ENCODE data around the gene GNG7. TPM values are rescaled to one million over a fixed set of nuclear protein-coding genes. Genes with fewer than 3 reads are reported as not detected.
A peak's percentile ranks its signal among the peaks of the same experiment; 100 is the strongest.

Gene GNG7
- total RNA-seq, 1 experiment from 2014 or later, result 7.7 TPM

DNA sequence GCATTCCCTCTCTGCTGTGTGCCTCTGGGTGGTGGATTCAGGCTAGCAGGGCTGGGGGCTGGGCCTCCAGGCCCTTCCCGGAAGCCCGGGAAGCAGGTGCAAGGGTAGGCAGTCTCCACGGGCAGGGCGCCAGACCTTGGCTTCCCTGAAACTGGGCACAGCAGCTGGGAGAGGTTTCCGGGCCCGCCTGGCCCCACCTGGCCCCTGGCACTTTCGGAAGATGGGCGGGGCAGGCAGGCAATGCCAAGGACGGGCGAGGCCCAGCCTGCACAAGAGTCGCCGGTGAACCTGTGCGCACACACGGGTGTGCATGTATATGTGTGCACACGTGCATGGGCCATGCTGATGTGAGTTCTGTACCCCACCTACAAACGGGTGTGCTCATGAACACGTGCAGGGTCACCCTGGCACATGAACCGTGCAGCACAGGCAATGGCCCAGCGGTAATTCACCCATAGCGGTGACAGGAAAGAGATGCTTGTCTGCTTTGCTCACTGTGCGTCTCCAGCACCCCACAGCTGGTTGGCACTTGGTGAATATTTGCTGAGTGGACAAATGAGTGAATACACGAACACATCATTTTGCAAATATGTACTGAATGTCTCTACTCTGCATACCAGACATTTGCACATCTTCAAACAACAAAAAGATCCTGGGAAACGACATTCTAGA lies 211.2 kb downstream of the GNG7 start:
- no peak overlapping the region for H2BK5ac ChIP-seq (ENCODE audit: insufficient read length, low read length)
- no peak overlapping the region for H3K27ac ChIP-seq (ENCODE audit: insufficient read length, low read depth, low read length)
- H3K4ac ChIP-seq (ENCODE audit: low read depth, low read length), result no peak overlapping the region
- no CpG with 5 or more reads among the region's 23 CpGs for WGBS (ENCODE audit: extremely low coverage, insufficient read length, low lambda C conversion rate)
- H2BK12ac ChIP-seq (ENCODE audit: insufficient read length, low read depth, low read length), result no peak overlapping the region
- no peaks in the 10 kb centered on the region; the same call in 1 of the 2 replicates for H3K4me1 ChIP-seq (ENCODE audit: insufficient read depth, low read length)
- H2AK5ac ChIP-seq (ENCODE audit: insufficient read length, low read length), result no peak overlapping the region
- no peak for DNase-seq
- no peak overlapping the region for H2BK120ac ChIP-seq (ENCODE audit: low read depth, low read length, poor library complexity, severe bottlenecking)
- H3K23me2 ChIP-seq (ENCODE audit: insufficient read length, low read depth, low read length, poor library complexity, severe bottlenecking), result no peaks in the 10 kb centered on the region
- H2BK20ac ChIP-seq (ENCODE audit: low read depth, low read length, poor library complexity, severe bottlenecking), result no peak overlapping the region
- Mint-ChIP-seq H3K27me3 (ENCODE audit: low read depth) (peaks cover 69% of the 10 kb centered on the region), H3K4me1 (peaks cover 7 to 24% of the 10 kb centered on the region in 2 experiments), H3K9me3 (no peaks in the 10 kb centered on the region; a peak in 2 of 5 replicates), H3K36me3 (ENCODE audit: insufficient read depth in 1 of 3, low read depth in 3 of 3) (no peaks in the 10 kb centered on the region; a peak in 1 of 7 replicates), H3K4me3 (peak overlapping the region in 1 of 2 experiments; percentile 26; a peak in 1 of 5 replicates), H3K27ac (no peak overlapping the region)
- no peak overlapping the region; the same call in 1 of the 2 replicates for H3K14ac ChIP-seq (ENCODE audit: insufficient read depth, low read length)
- H4K8ac ChIP-seq (replicated peaks; ENCODE audit: insufficient read length, low read depth, low read length), result no peak overlapping the region
- H3K9ac ChIP-seq (ENCODE audit: extremely low read depth, insufficient read length, low read length), result no peak overlapping the region
- H3K79me1 ChIP-seq (ENCODE audit: insufficient read depth, low read depth, low read length, poor library complexity, severe bottlenecking), result no peaks in the 10 kb centered on the region
- H3K23ac ChIP-seq (ENCODE audit: insufficient read length, low read depth, low read length), result no peak overlapping the region
- H3K18ac ChIP-seq (ENCODE audit: insufficient read length, low read depth, low read length), result no peak overlapping the region
- no peaks in the 10 kb centered on the region for H3K9me3 ChIP-seq (ENCODE audit: control insufficient read depth, low read depth, low read length)
- no peak overlapping the region for H3K4me2 ChIP-seq (ENCODE audit: insufficient read depth, insufficient read length, low read length)
- no peaks in the 10 kb centered on the region for H4K20me1 ChIP-seq (ENCODE audit: control insufficient read depth, insufficient read depth, insufficient read length)
- no peak overlapping the region for H3K56ac ChIP-seq (ENCODE audit: insufficient read length, low read depth, low read length)
- no peaks in the 10 kb centered on the region for H3K79me2 ChIP-seq (ENCODE audit: insufficient read depth, low read length)
- no peak overlapping the region for H2AFZ ChIP-seq (ENCODE audit: low read length)
- TF ChIP-seq, protein P1, sequence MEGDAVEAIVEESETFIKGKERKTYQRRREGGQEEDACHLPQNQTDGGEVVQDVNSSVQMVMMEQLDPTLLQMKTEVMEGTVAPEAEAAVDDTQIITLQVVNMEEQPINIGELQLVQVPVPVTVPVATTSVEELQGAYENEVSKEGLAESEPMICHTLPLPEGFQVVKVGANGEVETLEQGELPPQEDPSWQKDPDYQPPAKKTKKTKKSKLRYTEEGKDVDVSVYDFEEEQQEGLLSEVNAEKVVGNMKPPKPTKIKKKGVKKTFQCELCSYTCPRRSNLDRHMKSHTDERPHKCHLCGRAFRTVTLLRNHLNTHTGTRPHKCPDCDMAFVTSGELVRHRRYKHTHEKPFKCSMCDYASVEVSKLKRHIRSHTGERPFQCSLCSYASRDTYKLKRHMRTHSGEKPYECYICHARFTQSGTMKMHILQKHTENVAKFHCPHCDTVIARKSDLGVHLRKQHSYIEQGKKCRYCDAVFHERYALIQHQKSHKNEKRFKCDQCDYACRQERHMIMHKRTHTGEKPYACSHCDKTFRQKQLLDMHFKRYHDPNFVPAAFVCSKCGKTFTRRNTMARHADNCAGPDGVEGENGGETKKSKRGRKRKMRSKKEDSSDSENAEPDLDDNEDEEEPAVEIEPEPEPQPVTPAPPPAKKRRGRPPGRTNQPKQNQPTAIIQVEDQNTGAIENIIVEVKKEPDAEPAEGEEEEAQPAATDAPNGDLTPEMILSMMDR (conservative IDR thresholded peaks at IDR 0.05), result no peak
- no peak overlapping the region for H4K91ac ChIP-seq (ENCODE audit: insufficient read length, low read depth, low read length)
- no peak overlapping the region for H3T11ph ChIP-seq (ENCODE audit: low read length)
- H3K27me3 ChIP-seq (ENCODE audit: insufficient read depth, low read length), result peaks cover 14% of the 10 kb centered on the region; the same call in 1 of the 2 replicates
- no peak overlapping the region for H4K5ac ChIP-seq (ENCODE audit: insufficient read length, low read depth, low read length)
- H2BK15ac ChIP-seq (ENCODE audit: low read depth, low read length), result no peak overlapping the region
